Measurements from ENCODE around the gene SAT1. TPM values are rescaled to one million over a fixed set of nuclear protein-coding genes. Genes with fewer than 3 reads are reported as not detected.

Gene SAT1
- total RNA-seq, 2 donors from 2014 or later, result 301 to 608 TPM

- intact Hi-C loops (cut with DNase I), result no loop called here
- Histone ChIP-seq H3K27me3 (no peaks in the 10 kb centered on the region), H3K9ac (ENCODE audit: low read depth in 2 of 2, low read length in 2 of 2) (no peak overlapping the region)
Measured at GRCh38 chrX:23745786-23746185, 37.2 kb upstream of the SAT1 start.

GRCh38 chrX:23749129-23749528, 33.8 kb upstream of the SAT1 start:
- no peaks in the 10 kb centered on the region for H3K4me1 ChIP-seq
- H3K4me3 ChIP-seq, result no peak overlapping the region
- TF ChIP-seq CTCF (IDR thresholded peaks at IDR 0.05), result no peak
- no peak overlapping the region for H3K9ac ChIP-seq (ENCODE audit: low read depth in 2 of 2, low read length in 2 of 2)
- no peak for DNase-seq
- H3K27me3 ChIP-seq, result no peaks in the 10 kb centered on the region
- H3K27ac ChIP-seq, result no peak overlapping the region
- intact Hi-C loops (cut with DNase I), result no loop called here
- H3K9me3 ChIP-seq, result no peaks in the 10 kb centered on the region
- no peaks in the 10 kb centered on the region for H3K36me3 ChIP-seq

More at GRCh38 chrX:23745786-23746185, 37.2 kb upstream of the SAT1 start:
- Histone ChIP-seq H3K36me3 (no peaks in the 10 kb centered on the region), H3K4me3 (no peak overlapping the region), H3K9me3 (no peaks in the 10 kb centered on the region), H3K4me1 (no peaks in the 10 kb centered on the region), H3K27ac (no peak overlapping the region)
- no peak for TF ChIP-seq CTCF (IDR thresholded peaks at IDR 0.05)
- DNase-seq, result no peak

- no peak for TF ChIP-seq CTCF (IDR thresholded peaks at IDR 0.05)
- Histone ChIP-seq H3K27me3 (no peaks in the 10 kb centered on the region), H3K9me3 (no peaks in the 10 kb centered on the region), H3K4me3 (no peak overlapping the region), H3K9ac (ENCODE audit: low read depth in 2 of 2, low read length in 2 of 2) (no peak overlapping the region), H3K4me1 (no peaks in the 10 kb centered on the region), H3K36me3 (no peaks in the 10 kb centered on the region), H3K27ac (no peak overlapping the region)
- intact Hi-C loops (cut with DNase I), result no loop called here
- no peak for DNase-seq
Measured at GRCh38 chrX:23749576-23749975, 33.4 kb upstream of the SAT1 start.

GRCh38 chrX:23752740-23753415, 30.1 kb upstream of the SAT1 start:
- H3K4me3 ChIP-seq, result no peak overlapping the region
- H3K9ac ChIP-seq (ENCODE audit: low read depth in 2 of 2, low read length in 2 of 2), result no peak overlapping the region
- no peak for DNase-seq
- H3K27ac ChIP-seq, result no peak overlapping the region
- H3K36me3 ChIP-seq, result no peaks in the 10 kb centered on the region
- H3K9me3 ChIP-seq, result no peaks in the 10 kb centered on the region
- H3K27me3 ChIP-seq, result no peaks in the 10 kb centered on the region
- no peak for TF ChIP-seq CTCF (IDR thresholded peaks at IDR 0.05)
- no peaks in the 10 kb centered on the region for H3K4me1 ChIP-seq
- intact Hi-C loops (cut with DNase I), result no loop called here

- DNase-seq, result no peak
- intact Hi-C loops (cut with DNase I), result loop anchor here (5.0 kb wide), 1 partner anchor 148 kb away; no protein-coding TSS in a partner anchor
- Histone ChIP-seq H3K27me3 (no peaks in the 10 kb centered on the region), H3K36me3 (no peaks in the 10 kb centered on the region), H3K4me1 (no peaks in the 10 kb centered on the region), H3K9ac (ENCODE audit: low read depth in 2 of 2, low read length in 2 of 2) (no peak overlapping the region), H3K9me3 (no peaks in the 10 kb centered on the region), H3K4me3 (no peak overlapping the region), H3K27ac (no peak overlapping the region)
- TF ChIP-seq CTCF (IDR thresholded peaks at IDR 0.05), result no peak
Measured at GRCh38 chrX:23754664-23755063, 28.3 kb upstream of the SAT1 start.
